NCI-H2081 (cell line): ENCODE results near the gene HS3ST2.
"Not testable (repeated sequence)": the region's sequence is repeated elsewhere in the genome, so short reads cannot be mapped to it uniquely, and the experiment has no call there.

Experiments used
- DNase-seq, 2 experiments: peaks; one replicate each; lab custom pipeline; 2025; lab: John Stamatoyannopoulos, UW

HS3ST2 gene

GRCh38 chr16:22879466-22879865, 65.5 kb downstream of the HS3ST2 start:
- DNase-seq, result no peak

GRCh38 chr16:22882981-22883380, 69.0 kb downstream of the HS3ST2 start:
- no peak for DNase-seq

- no peak for DNase-seq
Observed at GRCh38 chr16:22885951-22886350, 72.0 kb downstream of the HS3ST2 start.

GRCh38 chr16:22886927-22887326, 73.0 kb downstream of the HS3ST2 start:
- no peak for DNase-seq

DNA sequence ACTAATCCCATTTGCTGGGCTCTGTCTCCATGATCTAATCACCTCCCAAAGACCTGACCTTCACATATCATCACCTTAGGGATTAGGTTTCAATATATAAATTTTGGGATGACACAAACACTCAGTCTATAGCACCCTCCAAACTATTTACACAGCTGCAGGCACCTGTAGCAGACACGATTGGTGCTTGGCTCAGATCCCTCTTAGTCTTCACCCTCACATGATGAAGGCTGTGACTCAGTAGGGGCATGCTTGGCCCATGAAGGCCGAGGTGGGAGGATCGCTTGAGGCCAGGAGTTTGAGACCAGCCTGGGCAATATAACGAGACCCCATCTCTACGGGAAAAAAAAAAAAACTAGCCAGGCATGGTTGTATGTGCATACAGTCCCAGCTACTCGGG, 73.5 kb downstream of the HS3ST2 start:
- DNase-seq, result no peak

- DNase-seq, result no peak
Observed at GRCh38 chr16:22888791-22889190, 74.8 kb downstream of the HS3ST2 start.

DNA sequence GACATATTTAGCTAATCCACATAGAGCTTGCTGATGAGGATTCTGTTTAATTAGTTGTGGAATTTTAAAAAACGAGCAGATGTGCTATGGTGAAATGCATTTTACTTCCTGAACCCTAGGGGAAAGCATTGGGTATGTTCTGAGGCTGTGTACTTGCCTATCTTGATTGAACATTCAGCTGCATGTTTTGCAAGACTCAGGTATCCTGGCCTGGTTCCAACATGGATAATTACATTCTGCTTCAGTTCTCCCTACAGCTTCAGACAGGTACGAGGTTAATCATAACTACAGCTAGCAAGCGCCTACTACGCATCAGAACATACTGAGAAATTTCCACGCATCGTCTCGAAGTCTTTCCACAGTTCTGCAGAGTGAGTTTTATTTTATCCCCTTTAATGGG, 77.0 kb downstream of the HS3ST2 start:
- no peak for DNase-seq

- no peak for DNase-seq
Observed at GRCh38 chr16:22897184-22897583, 83.2 kb downstream of the HS3ST2 start.

GRCh38 chr16:22898131-22898530, 84.2 kb downstream of the HS3ST2 start:
- no peak for DNase-seq

DNA sequence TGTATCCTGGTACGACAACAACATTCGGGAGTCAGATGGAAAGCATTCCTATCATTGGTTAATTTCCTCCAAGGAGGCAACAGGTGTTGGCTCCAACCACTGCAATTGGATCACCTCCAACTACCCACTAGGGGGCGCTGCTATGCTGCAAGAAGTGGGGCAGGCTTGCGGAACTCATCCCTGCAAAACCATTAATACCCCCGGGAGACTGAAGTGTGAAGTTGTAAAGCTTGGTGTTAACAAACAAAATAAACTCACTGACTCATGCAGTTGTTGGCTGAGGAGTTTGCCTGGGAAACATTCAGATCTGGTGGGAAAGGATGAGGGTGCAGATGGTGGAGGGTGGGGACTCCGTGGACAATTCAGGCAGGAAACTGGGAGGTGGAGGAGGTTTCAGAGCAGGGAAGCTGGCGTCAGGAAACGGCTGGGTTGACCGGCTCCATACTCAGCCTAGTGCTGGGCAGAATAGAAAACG, 84.9 kb downstream of the HS3ST2 start:
- DNase-seq, result peak; percentile 70 to 73

DNA sequence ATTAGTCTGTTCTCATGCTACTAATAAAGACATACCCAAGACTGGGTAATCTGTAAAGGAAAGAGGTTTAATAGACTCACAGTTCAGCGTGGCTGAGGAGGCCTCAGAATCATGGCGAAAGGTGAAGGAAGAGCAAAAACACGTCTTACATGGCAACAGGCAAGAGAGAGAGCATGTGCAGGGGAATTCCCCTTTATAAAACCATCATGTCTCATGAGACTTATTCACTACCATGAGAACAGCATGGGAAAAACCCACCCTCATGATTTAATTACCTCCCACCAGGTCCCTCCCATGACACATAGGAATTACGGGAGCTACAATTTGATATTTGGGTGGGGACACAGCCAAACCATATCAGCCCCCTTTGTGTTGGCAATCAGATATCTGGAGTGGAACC, 85.6 kb downstream of the HS3ST2 start:
- not testable (repeated sequence) for DNase-seq

- DNase-seq, result no peak
Observed at GRCh38 chr16:22900863-22901262, 86.9 kb downstream of the HS3ST2 start.

DNA sequence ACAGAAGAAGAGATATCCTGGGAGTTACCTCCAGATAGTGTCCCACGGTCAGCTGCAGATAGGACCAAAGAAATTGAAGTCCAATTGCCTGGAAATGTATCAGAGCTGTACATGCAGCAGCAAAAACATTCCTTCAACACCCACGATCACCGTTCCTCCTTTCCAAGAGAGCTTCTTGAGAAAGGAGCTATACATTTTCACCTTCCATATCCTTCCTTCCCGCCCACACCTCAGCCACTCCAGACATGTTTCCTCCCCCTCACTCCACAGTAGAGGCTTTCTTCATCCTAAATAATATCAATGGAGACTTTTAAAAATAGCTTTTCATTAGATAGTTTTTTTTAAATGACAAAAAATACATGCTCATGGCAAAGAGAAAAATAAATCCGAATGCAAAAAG, 87.6 kb downstream of the HS3ST2 start:
- no peak for DNase-seq

DNA sequence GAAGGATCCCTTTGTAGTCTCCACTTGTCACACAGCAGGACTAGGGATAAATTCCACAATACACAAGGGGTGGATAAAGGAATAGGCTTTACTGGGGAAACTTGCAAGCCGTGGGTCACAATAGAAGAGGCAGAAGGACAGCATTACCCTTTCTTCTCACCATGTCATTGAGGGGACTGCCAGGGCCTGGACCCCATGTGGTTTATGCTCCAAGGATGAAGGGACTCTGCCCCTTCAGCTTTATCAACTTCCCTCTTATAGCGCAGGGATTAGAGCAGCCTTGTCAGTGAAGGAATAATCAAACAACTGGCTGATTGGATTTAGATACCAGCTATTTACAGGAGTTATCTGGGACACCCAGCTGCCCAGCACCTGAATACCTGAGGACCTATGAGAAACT, 89.8 kb downstream of the HS3ST2 start:
- DNase-seq, result no peak

- no peak for DNase-seq
Observed at GRCh38 chr16:22912654-22913053, 98.7 kb downstream of the HS3ST2 start.

DNA sequence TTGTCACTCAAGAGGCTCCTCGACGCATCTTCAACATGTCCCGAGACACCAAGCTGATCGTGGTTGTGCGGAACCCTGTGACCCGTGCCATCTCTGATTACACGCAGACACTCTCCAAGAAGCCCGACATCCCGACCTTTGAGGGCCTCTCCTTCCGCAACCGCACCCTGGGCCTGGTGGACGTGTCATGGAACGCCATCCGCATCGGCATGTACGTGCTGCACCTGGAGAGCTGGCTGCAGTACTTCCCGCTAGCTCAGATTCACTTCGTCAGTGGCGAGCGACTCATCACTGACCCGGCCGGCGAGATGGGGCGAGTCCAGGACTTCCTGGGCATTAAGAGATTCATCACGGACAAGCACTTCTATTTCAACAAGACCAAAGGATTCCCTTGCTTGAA, 101.0 kb downstream of the HS3ST2 start:
- DNase-seq, result no peak

DNA sequence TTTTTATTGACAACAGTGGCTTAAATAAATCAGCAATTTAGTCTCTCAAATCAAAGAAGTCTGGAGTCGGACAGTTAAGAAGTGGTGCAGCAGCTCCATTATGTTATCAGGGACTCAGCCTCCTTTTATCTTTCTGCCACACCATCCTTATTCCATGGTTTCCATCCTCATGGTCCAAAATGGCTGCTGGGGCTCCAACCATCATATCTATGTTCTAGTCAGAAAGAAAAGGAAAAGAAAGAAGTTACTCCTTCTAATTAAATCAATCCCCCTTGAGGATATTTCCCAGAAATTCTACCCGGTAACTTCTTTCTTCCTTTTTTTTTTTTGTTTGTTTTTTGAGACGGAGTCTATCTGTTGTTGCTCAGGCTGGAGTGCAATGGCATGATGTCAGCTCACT, 109.5 kb downstream of the HS3ST2 start:
- DNase-seq, result no peak

DNA sequence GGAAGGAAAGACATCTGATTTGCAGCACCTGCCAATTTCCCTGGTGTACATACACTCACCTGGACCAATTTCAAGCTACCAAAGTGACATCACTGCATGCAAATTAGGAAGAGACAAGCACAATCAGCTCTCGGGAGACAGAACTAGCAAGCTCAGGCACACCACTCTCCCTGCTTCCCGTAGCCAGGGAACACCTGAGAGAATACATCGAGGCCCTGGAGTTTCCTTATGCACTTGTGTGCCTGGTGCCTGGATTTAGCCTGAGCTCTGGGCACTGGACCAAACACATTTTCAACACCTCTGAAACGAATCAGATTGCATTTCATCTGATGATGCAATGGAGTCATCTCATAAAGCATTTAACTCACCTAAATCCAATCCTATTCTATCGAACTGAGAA, 110.5 kb downstream of the HS3ST2 start:
- DNase-seq, result no peak

GRCh38 chr16:22926105-22926751, 112.3 kb downstream of the HS3ST2 start:
- DNase-seq, result no peak

GRCh38 chr16:22927306-22927705, 113.3 kb downstream of the HS3ST2 start:
- DNase-seq, result no peak

DNA sequence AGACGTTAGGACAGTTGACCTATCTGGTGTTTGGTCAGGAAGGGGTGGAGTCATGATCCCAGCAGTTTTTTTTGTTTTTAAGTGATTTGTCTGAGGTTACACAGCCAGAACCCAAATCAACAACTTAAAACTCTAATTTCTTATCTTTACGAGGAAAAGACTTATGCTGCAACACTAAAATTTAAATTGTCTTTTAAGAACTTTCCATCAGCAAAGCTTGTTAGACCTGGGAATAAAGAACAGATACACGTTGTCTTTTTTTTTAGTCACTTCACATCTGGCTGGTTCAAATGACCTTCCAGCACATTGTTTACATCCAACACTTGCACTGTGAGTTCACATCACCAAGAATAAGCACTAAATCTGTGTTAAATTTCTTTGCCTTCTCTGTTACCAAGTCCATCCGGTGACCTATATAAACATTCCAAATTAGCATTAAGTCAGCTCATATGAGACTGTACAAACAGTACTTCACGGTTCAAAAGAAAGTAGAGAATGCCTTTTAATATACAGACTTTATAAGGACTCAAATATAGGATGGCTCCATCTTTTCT, 115.0 kb downstream of the HS3ST2 start:
- no peak for DNase-seq

DNA sequence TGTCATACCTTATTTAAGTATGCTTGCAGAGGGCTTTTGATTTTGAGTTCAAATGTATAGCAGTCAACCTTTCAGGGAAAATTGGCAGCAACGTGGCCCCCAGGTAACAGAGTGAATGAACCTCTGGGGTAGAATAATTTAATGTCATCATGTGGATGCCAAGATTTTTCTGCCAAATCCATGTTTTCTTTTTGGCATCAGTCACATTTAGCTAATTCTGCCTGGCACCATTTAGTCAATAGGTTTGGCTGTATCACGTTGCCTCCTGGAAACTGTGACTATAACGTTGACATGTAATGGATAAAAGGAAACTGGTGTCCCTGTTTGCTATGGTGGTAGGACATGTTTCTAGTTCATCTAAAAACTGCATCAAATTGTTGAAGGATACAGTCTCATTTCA, 115.5 kb downstream of the HS3ST2 start:
- peak in 1 of 2 experiments; percentile 2 for DNase-seq

DNA sequence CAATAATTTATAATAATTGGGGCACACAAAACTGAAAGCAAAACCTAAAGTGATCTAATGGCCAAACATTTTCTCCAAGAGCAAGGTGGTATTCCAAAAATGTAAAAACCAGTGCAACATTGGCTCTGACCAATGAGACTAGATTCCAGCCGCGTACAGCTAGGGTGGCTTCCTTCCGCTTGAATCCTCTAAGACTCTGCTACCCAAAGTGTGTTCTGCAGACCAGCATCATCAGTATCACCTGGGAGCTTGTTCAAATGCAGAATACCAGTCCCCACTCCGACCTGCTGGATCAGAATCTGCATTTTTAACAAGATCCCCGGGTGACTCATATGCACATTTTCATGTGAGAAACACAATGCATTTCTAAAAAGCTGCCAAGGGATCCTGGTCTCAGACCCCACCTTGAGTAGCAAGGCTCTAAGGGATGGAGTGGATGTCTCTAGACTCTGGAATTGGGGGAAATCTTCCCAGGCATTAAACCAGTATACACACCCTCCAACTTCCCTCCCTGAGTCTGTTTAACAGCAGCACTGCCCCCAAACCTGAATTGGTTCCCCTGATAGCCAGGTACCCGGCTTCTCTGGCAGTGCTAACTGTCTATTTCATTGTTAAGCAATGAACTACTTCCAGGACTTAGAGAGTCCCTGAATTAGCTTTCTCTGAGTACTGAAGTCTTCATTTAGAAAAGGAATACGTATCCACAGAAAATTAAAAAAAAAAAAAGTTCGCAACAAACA, 118.2 kb downstream of the HS3ST2 start:
- no peak for DNase-seq
